T-cell (primary cell): ENCODE results near the gene EPHA10. TPM values are rescaled to one million over a fixed set of nuclear protein-coding genes. Genes with fewer than 3 reads are reported as not detected.

Source experiments
- ATAC-seq, 4 experiments: fragments of 200-7000 bp in 3 of 4; fragments of 150-1000 bp in 1 of 4; cut with Tn5 transposase; replicated peaks in 1 of 4; 1 replicate in 3 of 4; 2 replicates in 1 of 4; pipeline ENCODE4 v1.10.0; 2021; ENCODE audit warnings: moderate library complexity in 3 of 4, mild to moderate bottlenecking in 2 of 4, moderate number of reproducible peaks in 1 of 4
- CTCF ChIA-PET, 2 donors: fragments of 300-600 bp; sonication (Branson Sonifier 250); formaldehyde crosslinking; loops; one replicate each; lab custom pipeline; 2022; ENCODE audit warnings: antibody characterized with exemption in 2 of 2; lab: Charles Lee
- POLR2A ChIA-PET, 2 donors: fragments of 300-600 bp; sonication (Branson Sonifier 250); formaldehyde crosslinking; loops; one replicate each; lab custom pipeline; 2022; ENCODE audit warnings: antibody characterized with exemption in 2 of 2; lab: Charles Lee
- DNase-seq, 35 experiments: peaks; one replicate each; pipeline versions ENCODE4 v3.0.0 to v3.0.0-alpha.2; 2013 to 2023
- H3K27ac ChIP-seq: one replicate; pipeline ENCODE4 v1.5.1; 2013; ENCODE audit warnings: low read length
- H3K27me3 ChIP-seq, 2 experiments: replicated peaks in 1 of 2; 1 replicate in 1 of 2; 2 replicates in 1 of 2; pipeline versions ENCODE4 v1.6.1 to v1.7.0; 2013; ENCODE audit warnings: low read length in 1 of 2, mixed read lengths in 1 of 2; ENCODE audit not compliant: control insufficient read depth in 2 of 2, insufficient read depth in 2 of 2; ENCODE audit errors: extremely low read depth in 1 of 2
- H3K36me3 ChIP-seq, 2 donors: 1 replicate in 1 of 2; 2 replicates in 1 of 2; pipeline versions ENCODE4 v1.6.1 to v1.7.0; 2013; ENCODE audit warnings: low read length in 1 of 2; ENCODE audit not compliant: control insufficient read depth in 2 of 2, insufficient read depth in 1 of 2; ENCODE audit errors: extremely low read depth in 1 of 2
- H3K4me1 ChIP-seq, 2 experiments: 1 replicate in 1 of 2; 2 replicates in 1 of 2; pipeline versions ENCODE4 v1.6.1 to v1.7.0; 2013; ENCODE audit warnings: low read length in 2 of 2, mixed read lengths in 1 of 2; ENCODE audit not compliant: insufficient read depth in 2 of 2, control insufficient read depth in 1 of 2; ENCODE audit errors: extremely low read depth in 1 of 2
- H3K4me3 ChIP-seq, 2 donors: 1 replicate in 1 of 2; 2 replicates in 1 of 2; pipeline versions ENCODE4 v1.5.1 to v1.7.0; 2013; ENCODE audit warnings: mild to moderate bottlenecking in 2 of 2, low read length in 1 of 2, moderate library complexity in 1 of 2; ENCODE audit not compliant: control insufficient read depth in 1 of 2; ENCODE audit errors: extremely low read depth in 1 of 2
- H3K9me3 ChIP-seq: 2 replicates; pipeline ENCODE4 v1.7.0; 2013
- H3K27ac Mint-ChIP-seq, 2 donors: one replicate each; pipeline ENCODE4 v1.8.0; 2020 to 2021; ENCODE audit warnings: mild to moderate bottlenecking in 2 of 2, mixed read lengths in 2 of 2
- H3K27me3 Mint-ChIP-seq, 2 donors: one replicate each; pipeline ENCODE4 v1.8.0; 2021 to 2022; ENCODE audit warnings: mixed read lengths in 2 of 2
- H3K36me3 Mint-ChIP-seq: one replicate; pipeline ENCODE4 v1.8.0; 2021; ENCODE audit warnings: mixed read lengths
- H3K4me1 Mint-ChIP-seq, 3 donors: one replicate each; pipeline ENCODE4 v1.8.0; 2020 to 2022; ENCODE audit warnings: mixed read lengths in 3 of 3, mild to moderate bottlenecking in 1 of 3
- H3K4me3 Mint-ChIP-seq, 3 donors: one replicate each; pipeline ENCODE4 v1.8.0; 2020 to 2022; ENCODE audit warnings: mild to moderate bottlenecking in 3 of 3, mixed read lengths in 3 of 3, moderate library complexity in 3 of 3
- H3K9me3 Mint-ChIP-seq, 3 donors: one replicate each; pipeline ENCODE4 v1.8.0; 2020 to 2022; ENCODE audit warnings: mixed read lengths in 3 of 3
- WGBS: methylation state at CpG from one replicate; pipeline ENCODE4 v1.1.5; 2013; ENCODE audit warnings: missing lambda C conversion rate; ENCODE audit not compliant: insufficient coverage; 5-methylcytosine and 5-hydroxymethylcytosine counted together
- total RNA-seq, 35 experiments: library from RNA in 6 of 35; stranded (reverse) in 6 of 35; fragments of 120-200 nt in 1 of 35; gene quantifications; one replicate each; pipeline versions ENCODE4 v1.2.1 to v1.2.4 and lab custom pipeline; 2013 to 2026

EPHA10 gene
- total RNA-seq, 5 donors from 2014 or later (not counting 1 experiment from before 2014, with no cell fraction given), result 0.35 to 1.4 (median 0.72) TPM; not detected in 2

- peaks cover 0 to 8% (median 0%) of the 10 kb centered on the region in 3 donors for H3K4me1 Mint-ChIP-seq
- DNase-seq (no peak), ATAC-seq (no peak)
- no peak overlapping the region for H3K4me3 ChIP-seq
- WGBS, result no CpG with 5 or more reads among the region's 2 CpGs
- H3K36me3 Mint-ChIP-seq, result no peaks in the 10 kb centered on the region
- H3K27ac ChIP-seq, result no peak overlapping the region
- no peak overlapping the region for H3K27ac Mint-ChIP-seq
- peaks cover 0 to 6% of the 10 kb centered on the region in 2 experiments for H3K4me1 ChIP-seq
- H3K27me3 Mint-ChIP-seq, result no peaks in the 10 kb centered on the region
- no peaks in the 10 kb centered on the region for H3K27me3 ChIP-seq
- no peak overlapping the region for H3K4me3 Mint-ChIP-seq
- H3K9me3 Mint-ChIP-seq, result no peaks in the 10 kb centered on the region
- H3K36me3 ChIP-seq, result no peaks in the 10 kb centered on the region
- no peaks in the 10 kb centered on the region for H3K9me3 ChIP-seq
- ChIA-PET POLR2A (interaction anchor here in 1 of 2 donors (0.6 kb wide), 1 partner anchor 1575 kb away, joined by 6 read pairs; no protein-coding TSS in a partner anchor), CTCF (no interaction called here)
Observed at GRCh38 chr1:37697737-37698136, 67.2 kb downstream of the EPHA10 start.

GRCh38 chr1:37697090-37697489 lies 67.8 kb downstream of the EPHA10 start:
- ChIA-PET POLR2A (no interaction called here), CTCF (no interaction called here)
- no peak overlapping the region for H3K4me3 Mint-ChIP-seq
- ATAC-seq (no peak), DNase-seq (no peak)
- no peak overlapping the region for H3K27ac ChIP-seq
- H3K4me1 Mint-ChIP-seq, result peaks cover 1 to 11% (median 4%) of the 10 kb centered on the region in 3 donors
- no peaks in the 10 kb centered on the region for H3K9me3 Mint-ChIP-seq
- no peaks in the 10 kb centered on the region for H3K36me3 ChIP-seq
- no peaks in the 10 kb centered on the region for H3K36me3 Mint-ChIP-seq
- no peak overlapping the region for H3K27ac Mint-ChIP-seq
- H3K4me1 ChIP-seq, result peaks cover 0 to 8% of the 10 kb centered on the region in 2 experiments
- no peaks in the 10 kb centered on the region for H3K27me3 Mint-ChIP-seq
- no CpG with 5 or more reads among the region's 2 CpGs for WGBS
- H3K9me3 ChIP-seq, result no peaks in the 10 kb centered on the region
- H3K4me3 ChIP-seq, result no peak overlapping the region
- no peaks in the 10 kb centered on the region for H3K27me3 ChIP-seq

- H3K4me3 Mint-ChIP-seq, result peak overlapping the region; percentile 95 to 99 (median 96)
- Histone ChIP-seq H3K27me3 (no peaks in the 10 kb centered on the region), H3K27ac (no peak overlapping the region), H3K36me3 (peaks cover 0 to 2% of the 10 kb centered on the region in 2 donors), H3K9me3 (no peaks in the 10 kb centered on the region), H3K4me3 (peak overlapping the region; percentile 81 to 82), H3K4me1 (peaks cover 15 to 35% of the 10 kb centered on the region in 2 experiments)
- H3K27me3 Mint-ChIP-seq, result no peaks in the 10 kb centered on the region
- ATAC-seq (no peak), DNase-seq (no peak)
- H3K27ac Mint-ChIP-seq, result peak overlapping the region in 1 of 2 donors; percentile 71
- ChIA-PET POLR2A (no interaction called here), CTCF (interaction anchor here in 1 of 2 donors (1.5 kb wide), 1 partner anchor 167 kb away, joined by 5 read pairs; the partner anchor contains the start of gene MTF1)
- no peaks in the 10 kb centered on the region for H3K9me3 Mint-ChIP-seq
- H3K4me1 Mint-ChIP-seq, result peaks cover 38 to 43% (median 41%) of the 10 kb centered on the region in 3 donors
- peaks cover 7% of the 10 kb centered on the region for H3K36me3 Mint-ChIP-seq
- WGBS, result 0% methylated on average over 12 of the region's 16 CpGs
Observed at GRCh38 chr1:37692834-37693175, 72.1 kb downstream of the EPHA10 start.

DNA sequence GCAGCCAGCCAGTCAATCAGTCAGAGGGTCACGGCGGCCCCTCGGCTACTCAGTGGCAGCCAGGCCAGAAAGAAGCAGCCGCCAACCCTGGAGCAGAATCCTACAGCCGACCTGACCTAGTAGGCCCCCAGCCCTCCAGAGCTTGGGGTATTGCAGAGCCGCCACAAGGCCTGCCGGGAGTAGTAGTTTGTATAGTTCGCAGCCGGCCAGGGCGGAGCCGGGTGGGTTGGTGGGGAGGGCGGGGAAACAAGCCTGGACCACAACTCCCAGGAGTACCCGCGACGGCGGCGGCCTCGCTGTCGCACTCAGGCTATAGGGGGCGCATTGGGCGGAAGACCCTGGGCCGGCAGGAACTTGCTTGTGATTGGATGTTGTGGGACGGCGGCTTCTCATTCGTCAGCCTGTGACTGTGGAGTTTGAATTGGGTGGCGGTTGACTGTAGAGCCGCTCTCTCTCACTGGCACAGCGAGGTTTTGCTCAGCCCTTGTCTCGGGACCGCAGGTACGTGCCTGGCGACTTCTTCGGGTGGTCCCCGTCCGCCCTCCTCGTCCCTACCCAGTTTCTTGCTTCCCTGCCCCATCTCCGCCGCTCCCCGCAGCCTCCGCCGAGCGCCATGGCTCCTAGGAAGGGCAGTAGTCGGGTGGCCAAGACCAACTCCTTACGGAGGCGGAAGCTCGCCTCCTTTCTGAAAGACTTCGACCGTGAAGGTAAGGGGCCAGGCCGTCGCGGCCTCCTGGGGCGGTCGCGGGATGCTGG lies 72.7 kb downstream of the EPHA10 start, which contains the start of gene CDCA8:
TSS of gene CDCA8 (plus strand) at position 439 of the 756 bp plus-strand sequence. CDS start at position 614, 175 bp downstream.
- ChIA-PET CTCF (interaction anchor here in 1 of 2 donors (0.6 to 1.5 kb wide), 7 partner anchors 90 to 259 kb away, joined by 3 to 5 read pairs (median 3); partner anchors contain the start of gene MTF1), POLR2A (no interaction called here)
- H3K27ac Mint-ChIP-seq, result peak within 1 kb of the TSS; percentile 93
- Histone ChIP-seq H3K4me1 (peaks cover 15 to 35% of the 10 kb centered on the region in 2 experiments), H3K27me3 (no peaks in the 10 kb centered on the region), H3K27ac (peak within 1 kb of the TSS; percentile 35), H3K4me3 (peak within 1 kb of the TSS; percentile 81 to 82), H3K9me3 (no peaks in the 10 kb centered on the region), H3K36me3 (peaks cover 0 to 7% of the 10 kb centered on the region in 2 donors)
- ATAC-seq, result peak; percentile 88 to 96 (median 93)
- H3K36me3 Mint-ChIP-seq, result peaks cover 7% of the 10 kb centered on the region
- under 1% methylated on average over 52 of the region's 54 CpGs for WGBS
- peak; percentile 95 to 99 (median 98) for DNase-seq
- no peaks in the 10 kb centered on the region for H3K27me3 Mint-ChIP-seq
- H3K9me3 Mint-ChIP-seq, result no peaks in the 10 kb centered on the region
- peaks cover 38 to 44% (median 42%) of the 10 kb centered on the region in 3 donors for H3K4me1 Mint-ChIP-seq
- peak within 1 kb of the TSS; percentile 95 to 99 (median 96) for H3K4me3 Mint-ChIP-seq

GRCh38 chr1:37691497-37692077 lies 73.3 kb downstream of the EPHA10 start:
- Mint-ChIP-seq H3K9me3 (no peaks in the 10 kb centered on the region), H3K4me1 (peaks cover 38 to 44% (median 42%) of the 10 kb centered on the region in 3 donors), H3K36me3 (peaks cover 7% of the 10 kb centered on the region), H3K27ac (peak overlapping the region; percentile 93), H3K4me3 (peak overlapping the region; percentile 95 to 99 (median 96)), H3K27me3 (no peaks in the 10 kb centered on the region)
- Histone ChIP-seq H3K27me3 (no peaks in the 10 kb centered on the region), H3K36me3 (peaks cover 0 to 9% of the 10 kb centered on the region in 2 donors), H3K4me1 (peaks cover 15 to 35% of the 10 kb centered on the region in 2 experiments), H3K9me3 (no peaks in the 10 kb centered on the region), H3K27ac (peak overlapping the region; percentile 35), H3K4me3 (peak overlapping the region; percentile 76 to 81)
- CTCF ChIA-PET, result interaction anchor here in 1 of 2 donors (0.6 to 2.0 kb wide), 8 partner anchors 89 to 258 kb away, joined by 3 to 6 read pairs (median 4); partner anchors contain the start of genes MEAF6 and MTF1
- WGBS, result 5% methylated on average over 40 of the region's 45 CpGs
- DNase-seq, result peak in 14 of 35 experiments; percentile 4 to 38 (median 11)
- POLR2A ChIA-PET, result interaction anchor here in 1 of 2 donors (1.5 kb wide), 1 partner anchor 214 kb away, joined by 5 read pairs; no protein-coding TSS in a partner anchor
- peak in 1 of 4 experiments; percentile 1 for ATAC-seq

DNA sequence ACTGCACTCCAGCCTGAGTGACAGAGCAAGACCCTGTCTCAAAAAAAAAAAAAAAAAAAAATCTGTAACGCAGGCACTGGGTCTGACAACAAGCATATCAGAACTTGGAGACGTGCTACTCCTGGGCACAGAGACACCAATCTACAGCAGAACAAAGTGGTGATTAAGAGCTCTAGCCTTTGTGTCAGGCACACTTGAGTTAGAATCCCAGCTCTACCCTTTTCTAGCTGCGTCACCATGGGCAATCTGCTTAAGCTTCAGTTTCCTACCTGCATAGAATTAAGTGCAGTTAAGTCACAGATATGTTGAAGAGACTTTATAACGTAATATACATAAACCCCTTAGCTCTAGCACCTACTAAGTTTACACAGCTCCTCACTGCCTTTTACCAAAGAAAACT lies 76.0 kb downstream of the EPHA10 start:
- H3K4me1 ChIP-seq, result peaks cover 15 to 35% of the 10 kb centered on the region in 2 experiments
- DNase-seq, result no peak
- POLR2A ChIA-PET, result interaction anchor here in 1 of 2 donors (0.5 to 1.2 kb wide), 3 partner anchors 13 to 101 kb away, joined by 3 to 9 read pairs (median 3); no protein-coding TSS in a partner anchor
- ATAC-seq, result no peak
- Mint-ChIP-seq H3K9me3 (no peaks in the 10 kb centered on the region), H3K27ac (peak overlapping the region in 1 of 2 donors; percentile 90), H3K4me3 (peak overlapping the region; percentile 95 to 99 (median 96)), H3K27me3 (no peaks in the 10 kb centered on the region), H3K4me1 (peaks cover 38 to 44% (median 42%) of the 10 kb centered on the region in 3 donors), H3K36me3 (peaks cover 22% of the 10 kb centered on the region)
- CTCF ChIA-PET, result interaction anchor here (0.6 to 2.4 kb wide), 5 partner anchors 86 to 202 kb away, joined by 3 to 10 read pairs (median 8); no protein-coding TSS in a partner anchor
- no peaks in the 10 kb centered on the region for H3K9me3 ChIP-seq
- WGBS, result no CpG with 5 or more reads among the region's 4 CpGs
- H3K36me3 ChIP-seq, result peaks cover 0 to 29% of the 10 kb centered on the region in 2 donors
- no peaks in the 10 kb centered on the region for H3K27me3 ChIP-seq
- H3K27ac ChIP-seq, result no peak overlapping the region
- peak overlapping the region in 1 of 2 donors; percentile 92 for H3K4me3 ChIP-seq
